ENCODE data around the gene PCGF6.
"Not testable (repeated sequence)": the region's sequence is repeated elsewhere in the genome, so short reads cannot be mapped to it uniquely, and the experiment has no call there.

The PCGF6 gene

GRCh38 chr10:103316087-103316486 lies 34.9 kb downstream of the PCGF6 start:
- no peak for DNase-seq (ENCODE audit: low spot score)

GRCh38 chr10:103310197-103310596 lies 40.7 kb downstream of the PCGF6 start:
- no peak for DNase-seq (ENCODE audit: low spot score)

GRCh38 chr10:103307594-103307993 lies 43.3 kb downstream of the PCGF6 start:
- DNase-seq (ENCODE audit: low spot score): no peak

GRCh38 chr10:103295374-103296015 lies 55.4 kb downstream of the PCGF6 start:
- no peak for DNase-seq (ENCODE audit: low spot score)

- DNase-seq (ENCODE audit: low spot score): no peak
Observed at GRCh38 chr10:103291588-103291987, 59.4 kb downstream of the PCGF6 start.

GRCh38 chr10:103287992-103288391 lies 62.9 kb downstream of the PCGF6 start:
- no peak for DNase-seq (ENCODE audit: low spot score)

GRCh38 chr10:103284170-103284569 lies 66.8 kb downstream of the PCGF6 start:
- DNase-seq (ENCODE audit: low spot score): no peak

- DNase-seq (ENCODE audit: low spot score): no peak
Observed at GRCh38 chr10:103282961-103283360, 68.0 kb downstream of the PCGF6 start.

GRCh38 chr10:103281753-103282152 lies 69.2 kb downstream of the PCGF6 start:
- no peak for DNase-seq (ENCODE audit: low spot score)

- no peak for DNase-seq (ENCODE audit: low spot score)
Observed at GRCh38 chr10:103280506-103280905, 70.4 kb downstream of the PCGF6 start.

GRCh38 chr10:103280031-103280430 lies 70.9 kb downstream of the PCGF6 start:
- DNase-seq (ENCODE audit: low spot score): no peak

GRCh38 chr10:103278862-103279298 lies 72.1 kb downstream of the PCGF6 start:
- no peak for DNase-seq (ENCODE audit: low spot score)

GRCh38 chr10:103278537-103278823 lies 72.5 kb downstream of the PCGF6 start:
- no peak for DNase-seq (ENCODE audit: low spot score)

- no peak for DNase-seq (ENCODE audit: low spot score)
Observed at GRCh38 chr10:103277713-103278536, 73.0 kb downstream of the PCGF6 start.

GRCh38 chr10:103276896-103277712 lies 73.8 kb downstream of the PCGF6 start, which contains the start of gene INA:
Gene INA (plus strand): TSS chr10:103277138. CDS start chr10:103277212, 74 bp downstream.
- no peak for DNase-seq (ENCODE audit: low spot score)

- no peak for DNase-seq (ENCODE audit: low spot score)
Observed at GRCh38 chr10:103276251-103276895, 74.6 kb downstream of the PCGF6 start.

- no peak for DNase-seq (ENCODE audit: low spot score)
Observed at GRCh38 chr10:103273041-103273441, 77.9 kb downstream of the PCGF6 start.

GRCh38 chr10:103265717-103266329 lies 85.1 kb downstream of the PCGF6 start:
- peak; percentile 19 for DNase-seq (ENCODE audit: low spot score)

- DNase-seq (ENCODE audit: low spot score): no peak
Observed at GRCh38 chr10:103262229-103262628, 88.7 kb downstream of the PCGF6 start.

- DNase-seq (ENCODE audit: low spot score): no peak
Observed at GRCh38 chr10:103259989-103260388, 91.0 kb downstream of the PCGF6 start.

- not testable (repeated sequence) for DNase-seq (ENCODE audit: low spot score)
Observed at GRCh38 chr10:103258928-103259327, 92.0 kb downstream of the PCGF6 start.

- no peak for DNase-seq (ENCODE audit: low spot score)
Observed at GRCh38 chr10:103257812-103258211, 93.1 kb downstream of the PCGF6 start.
